Astrocyte (in vitro differentiated cells and primary cell): ENCODE data around the gene PML. TPM values are rescaled to one million over a fixed set of nuclear protein-coding genes. Genes with fewer than 3 reads are reported as not detected.

ENCODE experiments used
- DNase-seq: peaks from one replicate; pipeline ENCODE4 v3.0.0-alpha.2; 2010; ENCODE audit warnings: low read depth
- FAIRE-seq: peaks from 2 replicates; lab custom pipeline; 2011; peaks lifted over from hg19 to GRCh38; lab: Jason Lieb, UNC
- H2AFZ ChIP-seq: 2 replicates; pipeline ENCODE4 v1.6.0; 2012; ENCODE audit warnings: low read depth, low read length, inconsistent platforms
- H3K27ac ChIP-seq: 2 replicates; pipeline ENCODE4 v1.5.1; 2011; ENCODE audit warnings: low read depth, low read length, inconsistent platforms
- H3K27me3 ChIP-seq: 2 replicates; pipeline ENCODE4 v1.6.0; 2011; ENCODE audit warnings: low read length, inconsistent platforms; ENCODE audit not compliant: insufficient read depth
- H3K36me3 ChIP-seq: 2 replicates; pipeline ENCODE4 v1.5.1; 2011; ENCODE audit warnings: low read length, inconsistent platforms; ENCODE audit not compliant: insufficient read depth
- H3K4me1 ChIP-seq: 2 replicates; pipeline ENCODE4 v1.5.1; 2011; ENCODE audit warnings: low read length, inconsistent platforms; ENCODE audit not compliant: insufficient read depth
- H3K4me2 ChIP-seq: 2 replicates; pipeline ENCODE4 v1.6.0; 2012; ENCODE audit warnings: low read length, inconsistent platforms
- H3K4me3 ChIP-seq: 2 replicates; pipeline ENCODE4 v1.5.1; 2011; ENCODE audit warnings: low read depth, mild to moderate bottlenecking, low read length, inconsistent platforms; ENCODE audit not compliant: insufficient read depth
- H3K79me2 ChIP-seq: 2 replicates; pipeline ENCODE4 v1.6.0; 2012; ENCODE audit warnings: mild to moderate bottlenecking, low read length, inconsistent platforms; ENCODE audit not compliant: insufficient read depth
- H3K9ac ChIP-seq: 2 replicates; pipeline ENCODE4 v1.6.0; 2012; ENCODE audit warnings: mild to moderate bottlenecking, low read length, inconsistent platforms
- H3K9me3 ChIP-seq: 2 replicates; pipeline ENCODE4 v1.5.1; 2012; ENCODE audit warnings: low read depth, mild to moderate bottlenecking, low read length, inconsistent platforms; ENCODE audit not compliant: insufficient read depth
- H4K20me1 ChIP-seq: 2 replicates; pipeline ENCODE4 v1.6.0; 2012; ENCODE audit warnings: low read length, inconsistent platforms; ENCODE audit not compliant: insufficient read depth
- H3K27ac Mint-ChIP-seq: one replicate; pipeline ENCODE4 v1.8.0; 2021; ENCODE audit warnings: mild to moderate bottlenecking, mixed read lengths; ENCODE audit not compliant: unreplicated experiment
- H3K27me3 Mint-ChIP-seq: one replicate; pipeline ENCODE4 v1.8.0; 2021; ENCODE audit warnings: low read depth, mixed read lengths; ENCODE audit not compliant: unreplicated experiment
- H3K36me3 Mint-ChIP-seq: one replicate; pipeline ENCODE4 v1.8.0; 2021; ENCODE audit warnings: low read depth, mixed read lengths; ENCODE audit not compliant: unreplicated experiment
- H3K4me1 Mint-ChIP-seq: one replicate; pipeline ENCODE4 v1.8.0; 2021; ENCODE audit warnings: low read depth, mixed read lengths; ENCODE audit not compliant: unreplicated experiment
- H3K4me3 Mint-ChIP-seq: one replicate; pipeline ENCODE4 v1.8.0; 2021; ENCODE audit warnings: mild to moderate bottlenecking, moderate library complexity, mixed read lengths; ENCODE audit not compliant: unreplicated experiment
- H3K9me3 Mint-ChIP-seq: one replicate; pipeline ENCODE4 v1.8.0; 2021; ENCODE audit warnings: mild to moderate bottlenecking, mixed read lengths; ENCODE audit not compliant: unreplicated experiment
- CTCF ChIP-seq: IDR thresholded peaks from 2 replicates; pipeline ENCODE4 v1.5.1; 2011; ENCODE audit warnings: low read depth, mild to moderate bottlenecking, inconsistent platforms, low read length, moderate library complexity; ENCODE audit not compliant: insufficient read depth
- EZH2 ChIP-seq: IDR thresholded peaks from 2 replicates; pipeline ENCODE4 v1.6.1; 2012; ENCODE audit warnings: mild to moderate bottlenecking, low read length, inconsistent platforms; ENCODE audit not compliant: insufficient read depth
- total RNA-seq: library from RNA; stranded (reverse); gene quantifications from 2 replicates; pipeline ENCODE4 v1.2.1, GENCODE V29; 2021

PML gene
- total RNA-seq, 1 donor from 2014 or later = 116 TPM

- FAIRE-seq (no peak), DNase-seq (no peak)
- H3K9me3 Mint-ChIP-seq = no peaks in the 10 kb centered on the region
- TF ChIP-seq EZH2 (no peak), CTCF (no peak)
- H3K27ac ChIP-seq = peak overlapping the region; percentile 67
- H4K20me1 ChIP-seq = peaks cover 28% of the 10 kb centered on the region
- peak overlapping the region; percentile 46 for H2AFZ ChIP-seq
- peaks cover 26% of the 10 kb centered on the region for H3K4me1 Mint-ChIP-seq
- peaks cover 9% of the 10 kb centered on the region for H3K36me3 ChIP-seq
- no peaks in the 10 kb centered on the region for H3K27me3 Mint-ChIP-seq
- H3K9me3 ChIP-seq = no peaks in the 10 kb centered on the region
- peak overlapping the region; percentile 94 for H3K4me3 Mint-ChIP-seq
- H3K36me3 Mint-ChIP-seq = peaks cover 6% of the 10 kb centered on the region
- peak overlapping the region; percentile 92 for H3K9ac ChIP-seq
- H3K27me3 ChIP-seq = no peaks in the 10 kb centered on the region
- peaks cover 30% of the 10 kb centered on the region for H3K4me1 ChIP-seq
- peaks cover 60% of the 10 kb centered on the region for H3K79me2 ChIP-seq
- H3K27ac Mint-ChIP-seq = peak overlapping the region; percentile 90
- peak overlapping the region; percentile 90 for H3K4me3 ChIP-seq
- H3K4me2 ChIP-seq = peak overlapping the region; percentile 92
Measured at GRCh38 chr15:73994912-73995622, 551 bp downstream of the PML start.

- no peak overlapping the region for H3K27ac Mint-ChIP-seq
Measured at GRCh38 chr15:73996267-73996666, 1.8 kb downstream of the PML start.

More at GRCh38 chr15:73996267-73996666, 1.8 kb downstream of the PML start:
- no peak overlapping the region for H2AFZ ChIP-seq
- H3K27ac ChIP-seq = no peak overlapping the region
- no peaks in the 10 kb centered on the region for H3K9me3 ChIP-seq
- H3K79me2 ChIP-seq = peaks cover 65% of the 10 kb centered on the region
- H3K4me1 ChIP-seq = peaks cover 23% of the 10 kb centered on the region
- Mint-ChIP-seq H3K27me3 (no peaks in the 10 kb centered on the region), H3K4me3 (peak overlapping the region; percentile 94), H3K36me3 (peaks cover 6% of the 10 kb centered on the region), H3K9me3 (no peaks in the 10 kb centered on the region), H3K4me1 (peaks cover 26% of the 10 kb centered on the region)
- DNase-seq (no peak), FAIRE-seq (no peak)
- H3K4me3 ChIP-seq = peak overlapping the region; percentile 90
- no peak overlapping the region for H3K9ac ChIP-seq
- H4K20me1 ChIP-seq = peaks cover 33% of the 10 kb centered on the region
- peak overlapping the region; percentile 92 for H3K4me2 ChIP-seq
- no peaks in the 10 kb centered on the region for H3K27me3 ChIP-seq
- no peak for TF ChIP-seq EZH2
- TF ChIP-seq CTCF = no peak
- peaks cover 16% of the 10 kb centered on the region for H3K36me3 ChIP-seq
